ENCODE results near the gene SCAMP3.

GRCh38 chr1:155309423-155310021 lies 47.4 kb upstream of the SCAMP3 start:
- TF ChIP-seq CTCF (IDR thresholded peaks at IDR 0.05; ENCODE audit: low read depth, low read length, missing input control) = no peak
- no peak for TF ChIP-seq RXRA (IDR thresholded peaks at IDR 0.05)
- TF ChIP-seq SP1 (IDR thresholded peaks at IDR 0.05) = no peak
- TF ChIP-seq MAX (IDR thresholded peaks at IDR 0.05) = no peak
- no peak for TF ChIP-seq GABPA (IDR thresholded peaks at IDR 0.05 in 1 of 2, conservative IDR thresholded peaks at IDR 0.05 in 1 of 2)
- TF ChIP-seq JUND (IDR thresholded peaks at IDR 0.05) = no peak
